HL-60 (cell line): ENCODE measurements around the gene HIP1.

ENCODE experiments used
- GABPA ChIP-seq: IDR thresholded peaks from 2 replicates; pipeline ENCODE4 v1.6.1; 2012; ENCODE audit warnings: low read depth
- POLR2AphosphoS5 ChIP-seq: IDR thresholded peaks from 2 replicates; pipeline ENCODE4 v1.6.1; 2012; ENCODE audit warnings: low read depth
- SPI1 ChIP-seq: IDR thresholded peaks from 2 replicates; pipeline ENCODE4 v1.6.1; 2012; ENCODE audit warnings: low read depth, mild to moderate bottlenecking, borderline replicate concordance
- TF ChIP-seq, protein P1 (sequence below): IDR thresholded peaks from one replicate; pipeline ENCODE4 v1.5.1; 2011; ENCODE audit warnings: low read length, control low read depth, inconsistent platforms; ENCODE audit not compliant: insufficient read depth
- TF ChIP-seq, protein P2 (sequence below): IDR thresholded peaks from 2 replicates; pipeline ENCODE4 v1.6.1; 2012; ENCODE audit warnings: low read depth; ENCODE audit not compliant: insufficient replicate concordance

DNA sequence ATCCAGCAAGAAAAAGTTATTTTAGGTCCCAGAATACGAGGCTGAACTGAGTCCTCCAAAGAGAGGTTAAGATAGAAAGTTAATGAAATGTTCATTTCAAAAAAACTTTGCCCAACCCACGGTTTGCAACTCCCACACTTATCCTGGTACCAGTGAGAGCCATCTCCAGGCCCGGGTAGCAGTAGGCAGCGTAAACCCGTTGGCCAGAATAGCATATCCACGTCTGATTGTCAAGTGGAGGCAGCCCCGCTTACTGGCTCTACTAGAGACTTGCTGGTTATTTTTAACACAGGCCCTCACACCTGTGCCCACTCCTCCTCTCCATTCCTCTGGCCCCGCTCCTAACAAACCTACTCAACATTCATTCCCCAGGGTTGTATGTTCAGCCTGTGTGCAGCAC lies 109.7 kb downstream of the HIP1 start:
- TF ChIP-seq POLR2AphosphoS5 (no peak), SPI1 (no peak), GABPA (no peak)
- TF ChIP-seq, protein P1, sequence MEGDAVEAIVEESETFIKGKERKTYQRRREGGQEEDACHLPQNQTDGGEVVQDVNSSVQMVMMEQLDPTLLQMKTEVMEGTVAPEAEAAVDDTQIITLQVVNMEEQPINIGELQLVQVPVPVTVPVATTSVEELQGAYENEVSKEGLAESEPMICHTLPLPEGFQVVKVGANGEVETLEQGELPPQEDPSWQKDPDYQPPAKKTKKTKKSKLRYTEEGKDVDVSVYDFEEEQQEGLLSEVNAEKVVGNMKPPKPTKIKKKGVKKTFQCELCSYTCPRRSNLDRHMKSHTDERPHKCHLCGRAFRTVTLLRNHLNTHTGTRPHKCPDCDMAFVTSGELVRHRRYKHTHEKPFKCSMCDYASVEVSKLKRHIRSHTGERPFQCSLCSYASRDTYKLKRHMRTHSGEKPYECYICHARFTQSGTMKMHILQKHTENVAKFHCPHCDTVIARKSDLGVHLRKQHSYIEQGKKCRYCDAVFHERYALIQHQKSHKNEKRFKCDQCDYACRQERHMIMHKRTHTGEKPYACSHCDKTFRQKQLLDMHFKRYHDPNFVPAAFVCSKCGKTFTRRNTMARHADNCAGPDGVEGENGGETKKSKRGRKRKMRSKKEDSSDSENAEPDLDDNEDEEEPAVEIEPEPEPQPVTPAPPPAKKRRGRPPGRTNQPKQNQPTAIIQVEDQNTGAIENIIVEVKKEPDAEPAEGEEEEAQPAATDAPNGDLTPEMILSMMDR = no peak
- TF ChIP-seq, protein P2, sequence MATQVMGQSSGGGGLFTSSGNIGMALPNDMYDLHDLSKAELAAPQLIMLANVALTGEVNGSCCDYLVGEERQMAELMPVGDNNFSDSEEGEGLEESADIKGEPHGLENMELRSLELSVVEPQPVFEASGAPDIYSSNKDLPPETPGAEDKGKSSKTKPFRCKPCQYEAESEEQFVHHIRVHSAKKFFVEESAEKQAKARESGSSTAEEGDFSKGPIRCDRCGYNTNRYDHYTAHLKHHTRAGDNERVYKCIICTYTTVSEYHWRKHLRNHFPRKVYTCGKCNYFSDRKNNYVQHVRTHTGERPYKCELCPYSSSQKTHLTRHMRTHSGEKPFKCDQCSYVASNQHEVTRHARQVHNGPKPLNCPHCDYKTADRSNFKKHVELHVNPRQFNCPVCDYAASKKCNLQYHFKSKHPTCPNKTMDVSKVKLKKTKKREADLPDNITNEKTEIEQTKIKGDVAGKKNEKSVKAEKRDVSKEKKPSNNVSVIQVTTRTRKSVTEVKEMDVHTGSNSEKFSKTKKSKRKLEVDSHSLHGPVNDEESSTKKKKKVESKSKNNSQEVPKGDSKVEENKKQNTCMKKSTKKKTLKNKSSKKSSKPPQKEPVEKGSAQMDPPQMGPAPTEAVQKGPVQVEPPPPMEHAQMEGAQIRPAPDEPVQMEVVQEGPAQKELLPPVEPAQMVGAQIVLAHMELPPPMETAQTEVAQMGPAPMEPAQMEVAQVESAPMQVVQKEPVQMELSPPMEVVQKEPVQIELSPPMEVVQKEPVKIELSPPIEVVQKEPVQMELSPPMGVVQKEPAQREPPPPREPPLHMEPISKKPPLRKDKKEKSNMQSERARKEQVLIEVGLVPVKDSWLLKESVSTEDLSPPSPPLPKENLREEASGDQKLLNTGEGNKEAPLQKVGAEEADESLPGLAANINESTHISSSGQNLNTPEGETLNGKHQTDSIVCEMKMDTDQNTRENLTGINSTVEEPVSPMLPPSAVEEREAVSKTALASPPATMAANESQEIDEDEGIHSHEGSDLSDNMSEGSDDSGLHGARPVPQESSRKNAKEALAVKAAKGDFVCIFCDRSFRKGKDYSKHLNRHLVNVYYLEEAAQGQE = no peak
